ENCODE measurements around the gene PALLD. TPM values are rescaled to one million over a fixed set of nuclear protein-coding genes. Genes with fewer than 3 reads are reported as not detected.

PALLD gene
- total and polyA plus RNA-seq, 2 of the 8 experiments (the other 6 are each of a cell fraction or from before 2014, with no cell fraction given), result 10.5 to 25.0 TPM

GRCh38 chr4:168534535-168534934 is 37.7 kb downstream of the PALLD start:
- no peak overlapping the region for H3K4me2 ChIP-seq (ENCODE audit: insufficient read depth in 1 of 2, low read depth in 2 of 2, low read length in 2 of 2)
- H2BK12ac ChIP-seq (ENCODE audit: low read depth, low read length), result no peak overlapping the region
- no peak overlapping the region for H3K4ac ChIP-seq (replicated peaks; ENCODE audit: insufficient read length, low read depth, low read length)
- WGBS, 2 experiments (ENCODE audit: extremely low coverage in 1 of 2, insufficient coverage in 1 of 2, insufficient read length in 1 of 2, insufficient replicate concordance in 2 of 2, low coverage in 1 of 2, low lambda C conversion rate in 2 of 2, missing lambda C conversion rate in 1 of 2), result 67% methylated on average over 1 of the region's 1 CpG; no CpG with 5 or more reads in 1 of the 2 experiments
- ChIA-PET CTCF (ENCODE audit: partially characterized antibody) (no interaction called here), POLR2A (ENCODE audit: partially characterized antibody) (no interaction called here)
- no peaks in the 10 kb centered on the region for H3K9me3 ChIP-seq (ENCODE audit: insufficient read depth in 2 of 2, low read depth in 1 of 2, low read length in 1 of 2)
- FAIRE-seq (no peak), DNase-seq (ENCODE audit: low read depth in 1 of 2, low spot score in 2 of 2) (no peak)
- H2BK15ac ChIP-seq (ENCODE audit: low read length), result no peak overlapping the region
- no peaks in the 10 kb centered on the region for H3K27me3 ChIP-seq (replicated peaks in 1 of 4; ENCODE audit: control insufficient read depth in 3 of 4, extremely low read depth in 1 of 4, insufficient read depth in 3 of 4, low read length in 3 of 4)
- no peak overlapping the region for H2AK5ac ChIP-seq (ENCODE audit: low read depth, low read length)
- no peak overlapping the region for H3K9ac ChIP-seq (replicated peaks in 1 of 4; ENCODE audit: extremely low read depth in 1 of 4, low read depth in 3 of 4, low read length in 3 of 4)
- no peaks in the 10 kb centered on the region for H3K36me3 ChIP-seq (ENCODE audit: control insufficient read depth in 2 of 4, insufficient read depth in 4 of 4, low read length in 3 of 4)
- no peaks in the 10 kb centered on the region for H4K20me1 ChIP-seq (replicated peaks in 1 of 2; ENCODE audit: control insufficient read depth in 1 of 2, insufficient read depth in 2 of 2, low read length in 2 of 2)
- no peak overlapping the region for H4K91ac ChIP-seq (replicated peaks; ENCODE audit: insufficient read length, low read length)
- H3K23ac ChIP-seq (ENCODE audit: insufficient read length), result no peak overlapping the region
- no peak overlapping the region for H3K56ac ChIP-seq (replicated peaks; ENCODE audit: insufficient read length, low read depth, low read length)
- no peak overlapping the region for H2BK20ac ChIP-seq (ENCODE audit: low read length)
- no peaks in the 10 kb centered on the region for H3K4me1 ChIP-seq (replicated peaks in 1 of 4; ENCODE audit: control insufficient read depth in 3 of 4, insufficient read depth in 4 of 4, low read length in 3 of 4)
- no peaks in the 10 kb centered on the region for H3K79me2 ChIP-seq (ENCODE audit: control insufficient read depth in 1 of 2, insufficient read depth in 2 of 2, low read length in 2 of 2)
- no peak overlapping the region for H3K27ac ChIP-seq (ENCODE audit: low read depth, low read length)
- no peaks in the 10 kb centered on the region for H3K79me1 ChIP-seq (ENCODE audit: low read depth, low read length)
- H3K18ac ChIP-seq (ENCODE audit: extremely low read depth, low read length), result no peak overlapping the region
- H3K14ac ChIP-seq (ENCODE audit: insufficient read length), result no peak overlapping the region
- no peak overlapping the region for H3K4me3 ChIP-seq (ENCODE audit: extremely low read depth in 1 of 4, insufficient read depth in 2 of 4, low read depth in 3 of 4, low read length in 4 of 4)
- H3K23me2 ChIP-seq (ENCODE audit: low read depth, low read length), result no peaks in the 10 kb centered on the region
- H2AFZ ChIP-seq (ENCODE audit: low read length), result no peak overlapping the region
- no peak overlapping the region for H2BK120ac ChIP-seq (replicated peaks; ENCODE audit: low read depth, low read length)
- H4K8ac ChIP-seq (ENCODE audit: extremely low read depth, insufficient read depth, low read length), result no peak overlapping the region
- no peak overlapping the region for H2BK5ac ChIP-seq (ENCODE audit: low read depth, low read length)
- H4K5ac ChIP-seq (ENCODE audit: insufficient read length, low read depth, low read length), result no peak overlapping the region
- TF ChIP-seq RBBP5 (IDR thresholded peaks at IDR 0.05; ENCODE audit: borderline replicate concordance, low read depth, low read length) (no peak), MAFK (IDR thresholded peaks at IDR 0.05; ENCODE audit: low read depth, low read length) (no peak), RFX5 (IDR thresholded peaks at IDR 0.05; ENCODE audit: borderline replicate concordance, low read depth, low read length) (no peak), GABPA (IDR thresholded peaks at IDR 0.05; ENCODE audit: borderline replicate concordance, insufficient read depth, low read length) (no peak), SUZ12 (IDR thresholded peaks at IDR 0.05; ENCODE audit: low read length) (no peak), CEBPB (IDR thresholded peaks at IDR 0.05; ENCODE audit: low read depth, low read length) (no peak), ATF3 (IDR thresholded peaks at IDR 0.05; ENCODE audit: insufficient read depth, low read depth, low read length) (no peak), TEAD4 (IDR thresholded peaks at IDR 0.05; ENCODE audit: low read depth, low read length) (no peak), KDM1A (IDR thresholded peaks at IDR 0.05; ENCODE audit: borderline replicate concordance, low read length) (no peak), RAD21 (IDR thresholded peaks at IDR 0.05 in 1 of 2, conservative IDR thresholded peaks at IDR 0.05 in 1 of 2; ENCODE audit: low read depth in 2 of 2, low read length in 2 of 2) (no peak)

Data from H1 (cell line).